ENCODE data around the gene RAD1.

GRCh38 chr5:34886392-34887119, 28.7 kb downstream of the RAD1 start:
- TF ChIP-seq CTCF (IDR thresholded peaks at IDR 0.05 in 4 of 5, conservative IDR thresholded peaks at IDR 0.05 in 1 of 5) (no peak), POLR2A (IDR thresholded peaks at IDR 0.05) (no peak)

Data from gastrocnemius medialis (tissue), 4 donors.